HG02571 (cell line): ENCODE measurements around the gene SMC6.
A peak's percentile ranks its signal among the peaks of the same experiment; 100 is the strongest.

ENCODE experiments used
- ATAC-seq: cut with Tn5 transposase; IDR thresholded peaks from one replicate; pipeline ENCODE4 v1.9.1; 2021; ENCODE audit warnings: mild to moderate bottlenecking, moderate library complexity; ENCODE audit not compliant: unreplicated experiment

SMC6 gene

DNA sequence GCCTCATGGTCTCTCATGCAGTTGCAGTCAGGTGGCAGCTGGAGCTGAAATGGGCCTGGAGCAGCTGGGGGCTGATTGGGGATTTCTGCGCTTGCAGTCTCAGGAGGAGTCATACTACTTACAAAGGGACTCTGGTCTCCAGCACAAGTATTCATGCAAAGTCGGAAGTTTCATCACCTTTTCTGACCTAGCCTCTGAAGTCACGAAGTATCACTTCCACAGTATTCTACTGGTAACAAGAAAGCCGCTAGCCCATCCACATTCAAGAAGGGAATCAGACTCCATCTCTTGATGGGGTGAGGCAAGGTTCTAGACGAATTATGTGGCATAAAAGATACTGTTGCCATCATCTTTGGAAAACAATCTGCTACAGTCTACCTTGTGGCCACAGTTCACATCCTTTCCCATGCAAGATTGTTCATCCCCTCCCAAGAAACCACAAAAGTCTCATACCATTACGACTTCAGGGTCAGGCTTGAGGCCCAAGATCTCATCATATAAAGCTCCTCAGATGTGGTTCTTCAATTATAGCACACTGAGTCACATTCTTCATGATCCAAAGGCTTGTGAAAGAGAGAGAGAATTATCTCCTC lies 95.3 kb downstream of the SMC6 start:
- peak; percentile 75 for ATAC-seq

DNA sequence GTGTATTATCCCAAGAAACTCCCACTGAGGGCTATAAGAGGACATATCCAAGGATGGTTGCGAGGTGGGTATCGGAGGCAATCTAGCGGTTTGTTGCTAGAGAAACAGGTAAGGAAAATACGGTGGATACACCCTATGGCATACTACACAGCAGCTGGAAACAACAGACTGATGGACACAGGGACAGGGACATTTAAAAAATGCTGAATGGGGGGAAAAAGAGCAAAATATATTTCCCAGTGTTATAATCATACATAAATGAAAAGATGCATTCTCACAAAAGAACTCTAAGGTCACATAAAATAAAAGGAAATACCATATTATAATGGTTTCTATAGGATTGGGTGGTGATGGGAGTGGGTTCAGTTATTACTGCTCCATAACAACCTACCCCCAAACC lies 95.9 kb downstream of the SMC6 start:
- no peak for ATAC-seq

- ATAC-seq = no peak
These were observed 100.8 kb downstream of the SMC6 start for GRCh38 chr2:17652681-17653394.

GRCh38 chr2:17649026-17649425 lies 104.6 kb downstream of the SMC6 start:
- no peak for ATAC-seq

- no peak for ATAC-seq
These were observed 105.0 kb downstream of the SMC6 start for GRCh38 chr2:17648581-17648980.

DNA sequence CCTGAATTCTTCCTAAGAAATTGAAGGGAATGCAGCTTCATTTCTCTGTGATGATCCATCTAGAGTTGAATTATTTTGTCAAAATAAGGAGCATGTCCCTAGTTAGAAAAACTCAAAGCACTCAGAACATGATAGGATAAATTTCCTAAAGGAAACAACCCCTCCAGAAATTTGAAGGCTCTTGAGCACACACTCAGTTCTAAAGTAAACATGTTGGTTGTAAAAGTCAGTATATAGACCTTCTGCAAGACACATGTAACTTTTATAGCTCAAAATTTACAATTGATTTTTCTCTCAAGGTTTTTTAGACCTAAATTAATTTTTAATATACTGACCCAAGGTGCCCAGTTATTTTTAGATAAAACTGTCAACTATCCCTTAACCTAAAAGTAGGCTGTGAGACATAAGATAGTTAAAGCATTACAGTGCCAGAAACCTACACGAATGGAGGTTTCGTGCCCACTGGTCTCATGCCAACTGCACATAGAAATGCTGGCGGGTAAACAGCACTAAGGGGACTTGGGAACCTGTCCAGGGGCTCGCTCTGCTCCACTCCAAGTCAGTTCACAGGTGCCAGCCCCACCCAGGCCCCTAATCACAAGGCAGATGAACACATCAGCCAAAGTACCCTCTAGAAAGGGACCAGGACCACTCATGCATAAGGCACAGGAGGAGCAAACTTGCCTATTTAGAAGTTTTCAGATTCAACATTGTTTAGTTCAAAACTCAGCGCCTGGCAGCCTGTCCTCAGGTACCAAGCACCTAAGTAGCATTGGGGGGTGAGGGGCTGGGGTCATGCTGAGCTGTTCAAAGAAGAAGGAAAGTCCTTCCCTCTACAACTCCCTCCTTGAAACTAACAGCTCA lies 106.5 kb downstream of the SMC6 start:
- no peak for ATAC-seq

GRCh38 chr2:17646081-17646554 lies 107.5 kb downstream of the SMC6 start:
- peak; percentile 83 for ATAC-seq

GRCh38 chr2:17644997-17645720 lies 108.5 kb downstream of the SMC6 start:
- no peak for ATAC-seq

GRCh38 chr2:17643031-17643615 lies 110.5 kb downstream of the SMC6 start:
- no peak for ATAC-seq

GRCh38 chr2:17640406-17640805 lies 113.2 kb downstream of the SMC6 start:
- ATAC-seq = no peak

GRCh38 chr2:17638196-17638743 lies 115.3 kb downstream of the SMC6 start:
- ATAC-seq = no peak

GRCh38 chr2:17637131-17637906 lies 116.3 kb downstream of the SMC6 start:
- peak; percentile 54 for ATAC-seq

DNA sequence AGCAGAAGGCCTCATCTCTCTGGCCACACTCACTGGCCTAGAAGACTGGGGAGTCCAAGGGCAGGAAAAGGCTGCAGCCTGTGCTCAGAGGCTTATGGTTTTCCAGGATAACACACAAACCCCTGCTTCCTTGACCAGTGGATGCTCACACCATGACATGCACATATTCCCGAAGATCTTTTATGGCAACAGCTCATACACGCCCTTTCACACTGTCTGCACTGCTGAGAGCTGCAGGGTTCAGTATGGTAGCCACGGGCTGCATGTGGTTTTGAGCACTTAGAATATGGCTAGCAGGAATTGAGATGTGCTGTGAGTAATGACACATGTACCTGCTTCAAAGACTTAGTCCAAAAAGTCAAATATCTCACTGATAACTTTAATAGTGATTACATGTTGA lies 117.4 kb downstream of the SMC6 start:
- no peak for ATAC-seq

- no peak for ATAC-seq
These were observed 118.6 kb downstream of the SMC6 start for GRCh38 chr2:17634997-17635396.

GRCh38 chr2:17630089-17630488 lies 123.5 kb downstream of the SMC6 start:
- ATAC-seq = no peak

DNA sequence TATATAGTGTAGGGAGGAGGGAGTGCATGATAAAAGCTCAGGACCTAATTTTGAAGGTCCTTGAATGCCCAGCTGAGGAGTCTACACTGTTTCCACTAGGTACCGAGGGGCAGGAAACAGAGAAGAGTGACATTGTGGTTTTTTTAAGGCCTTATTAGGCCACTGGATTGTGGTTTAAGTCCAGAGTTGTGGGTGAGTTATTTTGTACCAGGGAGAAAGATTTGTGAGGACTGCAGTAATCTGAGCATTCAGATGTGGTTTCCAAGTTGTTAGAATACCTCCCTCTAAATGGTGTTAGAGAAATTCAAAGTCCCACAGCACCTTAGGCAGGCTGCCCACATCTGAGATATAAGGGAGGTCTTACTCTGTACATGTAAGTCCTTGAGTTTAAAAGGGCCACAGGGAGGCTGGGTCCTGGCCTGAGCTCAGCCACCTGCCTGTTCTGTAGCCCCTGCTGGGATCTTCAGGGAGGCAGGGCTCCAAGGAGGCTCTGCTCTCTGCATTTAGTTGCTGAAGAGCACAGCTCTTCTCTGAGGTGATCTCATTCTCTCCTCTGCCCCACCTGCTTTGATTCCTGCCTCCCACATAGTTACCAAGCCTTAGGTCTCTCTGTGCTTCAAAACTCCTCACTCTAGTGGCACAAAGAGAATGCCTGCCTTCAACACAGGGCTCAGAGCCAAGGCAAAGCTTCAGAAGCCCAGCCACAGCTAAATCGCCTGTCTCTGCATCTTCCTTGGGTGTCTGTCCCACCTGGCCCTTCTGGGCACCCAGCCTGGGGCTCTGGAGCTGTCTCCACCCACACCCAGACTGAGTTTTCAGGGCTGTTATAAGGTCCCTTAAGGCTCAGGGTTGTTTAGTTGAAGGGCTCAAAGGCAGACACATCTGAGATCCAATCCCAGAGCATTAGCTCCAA lies 125.0 kb downstream of the SMC6 start:
- ATAC-seq = peak; percentile 40

GRCh38 chr2:17627434-17627833 lies 126.2 kb downstream of the SMC6 start:
- no peak for ATAC-seq

DNA sequence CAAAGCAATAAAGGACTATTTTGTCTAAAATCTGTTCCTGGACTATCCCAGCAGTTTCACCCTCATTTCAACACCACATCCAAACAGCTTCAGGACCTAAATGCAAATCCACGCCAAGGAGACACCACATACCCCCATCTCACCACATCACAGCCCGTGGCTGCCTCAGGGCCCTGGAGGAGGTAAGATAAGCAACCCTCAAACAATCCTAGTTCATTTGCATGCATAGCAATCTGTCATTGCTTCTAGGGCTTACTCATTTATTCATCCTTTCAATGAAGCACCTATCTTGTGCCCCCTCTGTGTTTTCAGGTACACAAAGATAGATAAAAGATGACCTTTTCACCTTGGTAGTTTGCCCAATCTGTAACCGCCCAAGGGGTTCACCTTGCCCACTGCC lies 126.6 kb downstream of the SMC6 start:
- no peak for ATAC-seq

GRCh38 chr2:17625446-17625845 lies 128.2 kb downstream of the SMC6 start:
- ATAC-seq = no peak
